ENCODE results near the gene HOXA13.

Gene HOXA13

GRCh38 chr7:27192546-27193334 is 7.2 kb downstream of the HOXA13 start:
- DNase-seq (ENCODE audit: low read depth in 3 of 3) = no peak

DNA sequence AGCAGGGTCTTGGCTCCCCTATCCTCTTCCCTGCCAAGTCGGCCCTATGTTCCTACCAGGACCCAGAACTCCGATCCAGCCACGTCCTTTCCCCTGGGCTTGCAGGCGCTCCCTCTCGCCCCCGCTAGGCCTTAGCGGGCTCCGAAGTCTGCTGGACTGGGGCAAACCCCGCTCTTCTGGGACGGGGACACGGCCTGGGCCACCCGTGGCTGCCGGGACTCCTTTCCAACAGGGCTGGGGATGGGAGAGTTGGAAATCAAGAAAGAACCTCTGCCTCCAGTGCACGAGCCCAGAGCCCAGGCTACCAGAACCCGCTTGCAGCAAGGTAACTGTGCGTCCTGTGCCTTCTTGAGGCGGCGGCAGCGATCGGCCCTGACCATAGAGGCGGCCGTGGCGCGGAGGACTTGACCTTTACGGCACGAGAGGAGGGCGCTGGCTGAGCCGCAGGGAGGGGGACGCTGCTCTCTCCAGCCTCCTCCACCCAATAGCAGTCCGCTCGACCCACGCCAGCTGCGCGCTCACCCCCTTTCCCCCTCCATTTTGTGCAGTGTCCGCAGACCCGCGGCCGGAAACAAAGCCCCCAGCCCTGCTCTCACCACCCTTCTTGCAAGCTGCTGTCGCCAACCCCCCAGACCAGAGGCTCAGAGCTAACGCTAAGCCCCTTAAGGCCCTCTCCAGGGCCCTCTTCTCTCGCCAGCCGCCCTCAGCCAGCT is 7.9 kb downstream of the HOXA13 start:
- no peak for DNase-seq (ENCODE audit: low read depth in 3 of 3)

GRCh38 chr7:27191161-27191731 is 8.6 kb downstream of the HOXA13 start:
- DNase-seq (ENCODE audit: low read depth in 3 of 3) = no peak

DNA sequence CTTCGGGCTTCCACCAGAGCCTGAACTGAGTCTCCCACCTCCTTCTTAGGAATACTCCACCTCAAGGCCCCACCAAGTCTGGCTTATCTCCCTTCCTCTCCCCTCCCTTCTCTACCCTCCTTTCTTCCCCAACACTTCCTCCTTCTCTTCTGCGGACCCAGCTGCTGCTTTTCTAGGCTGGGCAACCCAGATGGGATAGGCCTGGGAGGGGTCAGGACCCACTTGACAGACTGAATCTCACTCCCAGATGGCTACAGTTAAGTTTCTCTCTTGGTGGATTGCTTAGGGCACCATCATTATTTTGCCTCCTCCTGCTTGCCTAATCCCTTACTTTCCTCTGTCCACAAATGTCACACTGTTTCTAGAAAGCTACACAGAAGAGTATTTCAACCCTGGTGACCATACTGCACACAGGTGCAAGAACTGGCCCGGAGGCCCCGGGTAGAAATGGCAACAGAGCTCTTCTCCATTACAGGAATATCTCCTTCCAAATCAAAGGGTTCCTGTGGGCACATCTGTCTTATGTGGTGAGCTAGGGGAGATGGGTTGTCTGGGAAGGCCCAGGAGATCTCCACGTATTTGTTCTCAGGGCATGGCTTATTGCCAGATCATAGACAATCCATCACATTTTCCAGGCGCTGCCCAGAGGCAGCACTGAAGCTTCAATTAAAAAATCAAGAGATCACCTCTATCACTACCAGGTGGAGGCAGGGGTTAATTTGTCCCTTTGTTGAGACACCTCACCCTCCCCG is 9.7 kb downstream of the HOXA13 start:
- DNase-seq (ENCODE audit: low read depth in 3 of 3) = no peak

GRCh38 chr7:27189295-27189996 is 10.4 kb downstream of the HOXA13 start:
- DNase-seq (ENCODE audit: low read depth in 3 of 3) = no peak

DNA sequence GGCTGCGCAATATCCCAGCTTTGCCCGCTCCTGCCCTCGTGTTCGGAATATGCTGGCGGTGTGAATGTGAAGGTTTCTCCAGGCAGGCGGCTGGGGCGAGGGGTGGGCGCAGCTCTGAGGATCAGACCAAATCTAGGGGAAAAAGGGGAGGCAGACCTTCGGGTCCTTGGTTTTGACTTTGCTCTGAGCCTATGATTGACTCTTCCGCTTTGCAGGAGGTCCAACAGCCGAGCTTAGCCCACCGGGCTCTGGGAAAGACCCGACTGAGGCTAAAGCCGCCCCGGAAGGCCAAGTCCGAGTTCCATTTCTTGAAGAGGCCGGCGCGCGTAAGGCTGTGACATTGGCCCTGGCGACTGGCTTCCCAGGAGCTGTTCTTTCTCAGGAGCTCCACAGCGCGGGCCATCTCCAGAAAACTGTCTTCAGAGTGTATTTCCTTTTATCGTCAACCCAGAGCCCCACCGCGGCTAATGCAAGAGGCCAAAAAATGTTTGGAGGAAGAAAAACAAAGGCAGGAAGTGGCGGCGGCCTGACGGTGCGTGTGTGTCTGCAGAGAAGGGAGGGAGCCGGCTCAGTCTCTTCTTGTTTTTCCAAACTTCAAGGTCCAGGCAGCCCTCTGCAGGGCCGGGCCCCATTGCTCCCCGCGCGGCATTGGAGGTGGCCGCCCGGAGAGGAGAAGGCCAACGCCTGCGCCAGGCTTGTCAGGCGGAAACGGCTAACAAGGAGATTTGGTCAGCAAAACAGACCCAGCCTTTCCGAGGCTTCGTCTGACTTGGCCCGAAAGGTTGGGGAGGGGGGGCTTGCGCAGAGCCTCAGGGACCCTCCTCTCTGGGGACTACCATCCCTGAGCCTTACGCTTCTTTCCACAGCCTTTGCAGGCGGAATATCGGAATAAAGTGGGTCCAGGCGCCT is 11.3 kb downstream of the HOXA13 start:
- DNase-seq (ENCODE audit: low read depth in 3 of 3) = no peak

- DNase-seq (ENCODE audit: low read depth in 3 of 3) = no peak
Observed at GRCh38 chr7:27187475-27188385, 12.2 kb downstream of the HOXA13 start.

GRCh38 chr7:27186668-27187474 is 13.0 kb downstream of the HOXA13 start:
- DNase-seq (ENCODE audit: low read depth in 3 of 3) = no peak

GRCh38 chr7:27185854-27186667 is 13.8 kb downstream of the HOXA13 start:
- no peak for DNase-seq (ENCODE audit: low read depth in 3 of 3)

DNA sequence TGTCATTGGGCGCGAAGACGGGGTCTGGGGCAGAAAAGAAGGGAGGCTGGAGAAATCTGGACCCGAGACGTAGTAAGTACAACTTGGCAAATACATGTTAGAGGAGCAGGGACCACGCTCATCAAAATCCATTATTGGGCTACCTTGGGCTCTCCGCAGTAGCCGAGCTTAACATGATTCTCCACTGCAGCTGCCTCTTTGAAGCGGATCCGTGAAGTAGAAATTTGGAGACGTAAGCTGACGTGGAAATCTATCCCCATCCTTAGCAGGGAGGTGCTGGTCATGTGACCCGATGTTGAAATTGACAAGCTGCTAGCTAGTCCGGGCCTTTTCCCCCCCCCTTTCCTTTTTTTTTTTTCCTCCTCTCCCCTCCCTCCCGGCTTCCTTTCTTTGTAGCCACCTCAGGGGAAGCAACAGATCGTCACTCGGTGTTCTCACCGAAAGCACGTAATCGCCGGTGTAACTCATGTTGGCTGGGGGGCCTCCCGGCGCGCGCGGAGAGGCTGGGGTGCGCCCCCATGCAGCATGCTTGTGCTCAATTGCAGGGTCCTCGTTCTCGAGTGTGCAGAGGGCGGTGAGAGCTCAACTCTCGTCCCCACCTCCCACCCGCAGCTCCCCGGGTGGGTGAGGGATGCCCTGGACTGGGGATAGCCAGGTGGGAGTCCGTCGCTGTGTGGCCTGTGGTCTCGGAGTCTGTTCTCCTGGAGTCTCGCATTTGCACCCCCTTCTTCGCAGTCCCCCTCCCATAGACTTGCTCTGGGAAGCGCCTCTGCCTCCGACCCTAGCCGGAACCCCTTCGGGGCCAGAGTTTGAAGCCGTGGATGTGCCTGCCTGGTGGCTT is 14.7 kb downstream of the HOXA13 start, which contains the start of gene HOXA11:
Gene HOXA11 (minus strand): TSS at position 220 of the 841 bp plus-strand sequence. CDS start 88 bp downstream, at position 132.
- DNase-seq (ENCODE audit: low read depth in 3 of 3) = no peak

- DNase-seq (ENCODE audit: low read depth in 3 of 3) = no peak
Observed at GRCh38 chr7:27184337-27185012, 15.4 kb downstream of the HOXA13 start.

- no peak for DNase-seq (ENCODE audit: low read depth in 3 of 3)
Observed at GRCh38 chr7:27183682-27184336, 16.1 kb downstream of the HOXA13 start.

DNA sequence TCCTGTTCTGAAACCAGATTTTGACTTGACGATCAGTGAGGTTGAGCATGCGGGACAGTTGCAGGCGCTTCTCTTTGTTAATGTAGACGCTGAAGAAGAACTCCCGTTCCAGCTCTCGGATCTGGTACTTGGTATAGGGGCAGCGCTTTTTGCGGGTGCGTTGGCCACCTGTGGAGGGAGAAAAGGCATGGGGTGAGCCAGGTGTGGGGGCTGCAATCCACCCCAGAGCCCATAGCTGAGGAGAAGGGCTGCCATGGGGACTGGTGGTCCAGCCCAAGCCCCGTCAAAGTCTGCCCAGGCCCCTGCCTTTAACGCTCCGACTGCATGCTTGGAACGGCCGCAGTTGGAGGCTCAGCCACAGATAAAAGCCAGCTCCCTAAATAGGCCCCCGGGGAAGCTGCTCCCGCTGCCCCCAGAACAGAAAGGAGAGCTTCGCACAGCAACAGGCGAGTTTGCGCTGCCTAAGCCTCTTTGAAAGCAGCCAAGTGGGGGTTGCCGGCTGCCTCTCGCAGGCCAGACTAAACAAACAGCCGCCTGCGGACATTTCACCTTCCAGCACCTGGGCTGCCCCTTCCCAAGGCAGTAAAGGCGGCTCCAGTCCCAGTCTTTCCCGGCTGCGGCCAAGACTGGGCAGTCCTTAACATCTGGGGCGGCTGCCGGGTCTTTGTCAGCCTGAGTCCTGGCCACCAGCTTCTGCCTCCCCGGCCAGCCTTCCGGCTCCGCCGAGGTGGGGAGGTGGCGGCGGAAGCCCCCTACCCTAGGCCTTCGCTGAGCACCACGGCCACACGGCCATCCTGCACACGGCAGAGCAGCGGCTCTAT is 16.8 kb downstream of the HOXA13 start:
- DNase-seq (ENCODE audit: low read depth in 3 of 3) = no peak

- DNase-seq (ENCODE audit: low read depth in 3 of 3) = no peak
Observed at GRCh38 chr7:27182285-27182841, 17.5 kb downstream of the HOXA13 start.

Data from stimulated activated CD4-positive, alpha-beta T cell treated with anti-CD3 and anti-CD28 coated beads, TNF-alpha, amount 100 ng/mL, for 48 hours (primary cell).